HUES6 (cell line): ENCODE measurements around the gene SGMS1.

ENCODE experiments used
- H3K27ac ChIP-seq: 2 replicates; pipeline ENCODE4 v1.7.0; 2013; ENCODE audit warnings: low read depth, mild to moderate bottlenecking, low read length, inconsistent platforms
- H3K27me3 ChIP-seq: 2 replicates; pipeline ENCODE4 v1.6.1; 2013; ENCODE audit warnings: low read length; ENCODE audit not compliant: control insufficient read depth, insufficient read depth
- H3K36me3 ChIP-seq: 2 replicates; pipeline ENCODE4 v1.6.1; 2013; ENCODE audit warnings: low read length; ENCODE audit not compliant: control insufficient read depth, insufficient read depth
- H3K4me1 ChIP-seq: 2 replicates; pipeline ENCODE4 v1.6.1; 2013; ENCODE audit warnings: low read length; ENCODE audit not compliant: control insufficient read depth, insufficient read depth
- H3K4me3 ChIP-seq: 2 replicates; pipeline ENCODE4 v1.5.1; 2013; ENCODE audit warnings: low read depth, low read length
- H3K9ac ChIP-seq: one replicate; pipeline ENCODE4 v1.6.1; 2013; ENCODE audit warnings: mild to moderate bottlenecking, low read length
- H3K9me3 ChIP-seq: 2 replicates; pipeline ENCODE4 v1.6.1; 2013; ENCODE audit warnings: low read depth, low read length; ENCODE audit not compliant: control insufficient read depth, insufficient read depth

Gene SGMS1

DNA sequence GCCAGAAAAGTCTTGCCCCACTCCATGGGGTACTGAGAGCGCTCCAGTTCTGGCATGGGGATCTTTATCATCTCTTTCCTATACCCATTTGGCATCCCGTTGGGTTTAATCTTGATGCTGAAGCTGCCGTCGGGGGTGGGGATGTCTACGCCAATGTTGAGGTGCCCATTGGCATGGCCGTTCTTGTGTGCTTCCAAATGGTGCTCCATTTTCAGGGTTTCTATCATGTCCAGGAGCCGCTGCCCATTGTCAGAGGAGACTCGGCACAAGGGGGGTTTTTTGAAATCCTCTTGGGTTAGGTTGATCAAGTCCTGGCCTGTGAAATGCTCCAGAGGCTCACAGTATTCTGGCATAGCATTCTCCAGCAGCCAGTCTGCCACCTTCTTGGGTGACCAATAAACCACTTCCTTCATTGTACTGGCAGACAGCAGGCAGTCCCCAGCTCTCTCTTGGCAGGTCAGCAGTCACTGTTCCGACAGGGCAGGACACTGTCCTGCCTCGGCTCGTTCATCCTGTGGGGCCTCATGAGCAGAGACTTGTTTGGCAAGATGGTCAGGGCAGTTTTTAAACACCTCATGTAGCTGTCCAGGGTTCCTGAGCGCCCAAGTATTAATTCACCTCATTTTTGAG is 279.9 kb downstream of the SGMS1 start:
- no peak overlapping the region for H3K4me3 ChIP-seq
- H3K36me3 ChIP-seq = peaks cover 4% of the 10 kb centered on the region; the same call in 1 of the 2 replicates
- H3K27me3 ChIP-seq = no peaks in the 10 kb centered on the region
- H3K27ac ChIP-seq = no peak overlapping the region
- H3K9ac ChIP-seq = no peak overlapping the region
- no peaks in the 10 kb centered on the region for H3K4me1 ChIP-seq
- 0 out of 2 replicates have a peak, but pooled peaks cover 1% of the 10 kb centered on the region for H3K9me3 ChIP-seq

DNA sequence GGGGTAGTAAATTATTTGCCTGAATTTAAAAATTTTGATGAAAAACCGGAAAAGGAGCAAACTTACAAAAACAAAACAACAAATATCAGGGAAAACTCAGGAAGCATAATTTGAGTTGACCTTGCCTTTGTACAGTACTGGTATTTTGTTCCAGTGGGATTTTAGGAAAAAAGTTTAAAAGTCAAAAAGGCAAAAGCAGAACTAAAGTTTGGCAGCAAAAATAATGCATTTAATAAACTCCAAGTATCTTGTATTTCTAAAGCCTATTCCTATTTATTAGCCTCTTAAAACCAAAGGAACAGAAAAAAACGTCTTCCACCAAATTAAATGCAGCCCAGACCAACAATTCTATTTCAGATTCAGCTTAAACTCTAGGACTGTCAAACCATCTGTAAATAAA is 281.8 kb downstream of the SGMS1 start:
- Histone ChIP-seq H3K27me3 (no peaks in the 10 kb centered on the region), H3K36me3 (peaks cover 4% of the 10 kb centered on the region; the same call in 1 of the 2 replicates), H3K4me1 (no peaks in the 10 kb centered on the region), H3K27ac (no peak overlapping the region), H3K9me3 (no peaks in the 10 kb centered on the region), H3K4me3 (no peak overlapping the region), H3K9ac (no peak overlapping the region)

DNA sequence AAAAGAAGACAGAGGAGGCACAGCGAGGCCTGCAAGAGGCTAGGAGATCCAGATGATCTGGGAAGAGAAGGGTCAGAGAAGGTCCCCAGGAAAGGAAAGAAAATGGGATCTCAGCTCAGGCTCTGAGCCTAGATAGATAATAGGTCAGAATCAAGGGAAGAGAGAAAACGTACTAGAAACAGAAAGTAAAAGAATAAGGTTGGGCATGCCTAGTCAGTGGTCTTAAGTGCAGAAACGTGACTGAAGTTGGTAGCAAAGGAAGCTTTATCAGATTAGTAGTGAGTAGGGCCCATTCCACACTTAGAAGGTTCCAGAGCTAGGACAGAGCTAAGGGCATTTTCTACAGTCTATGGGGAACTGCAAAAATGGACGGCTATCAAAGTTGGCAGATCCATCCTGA is 287.6 kb downstream of the SGMS1 start:
- Histone ChIP-seq H3K27me3 (no peaks in the 10 kb centered on the region), H3K4me1 (no peaks in the 10 kb centered on the region), H3K36me3 (no peaks in the 10 kb centered on the region), H3K27ac (no peak overlapping the region), H3K9ac (no peak overlapping the region), H3K4me3 (no peak overlapping the region), H3K9me3 (no peaks in the 10 kb centered on the region)

DNA sequence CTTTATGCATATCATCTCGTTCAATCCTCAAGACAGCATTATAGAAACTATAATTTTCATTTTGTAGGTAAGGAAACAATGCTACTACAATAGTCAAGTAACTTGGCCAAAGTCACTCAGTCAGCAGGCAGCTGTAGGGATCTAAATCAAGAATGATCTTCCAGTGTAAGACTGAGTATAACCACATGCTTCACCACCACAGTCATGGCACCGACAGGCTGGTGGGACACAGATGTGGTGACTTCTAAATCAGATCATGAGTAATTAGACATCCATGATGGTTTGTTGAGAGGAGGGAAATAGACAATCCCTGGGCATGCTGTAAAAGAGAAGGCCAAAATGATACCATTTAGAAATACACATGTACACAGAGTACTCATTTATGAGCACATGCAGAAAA is 288.4 kb downstream of the SGMS1 start:
- Histone ChIP-seq H3K27me3 (no peaks in the 10 kb centered on the region), H3K9ac (no peak overlapping the region), H3K9me3 (no peaks in the 10 kb centered on the region), H3K27ac (no peak overlapping the region), H3K4me3 (no peak overlapping the region), H3K36me3 (no peaks in the 10 kb centered on the region), H3K4me1 (no peaks in the 10 kb centered on the region)

DNA sequence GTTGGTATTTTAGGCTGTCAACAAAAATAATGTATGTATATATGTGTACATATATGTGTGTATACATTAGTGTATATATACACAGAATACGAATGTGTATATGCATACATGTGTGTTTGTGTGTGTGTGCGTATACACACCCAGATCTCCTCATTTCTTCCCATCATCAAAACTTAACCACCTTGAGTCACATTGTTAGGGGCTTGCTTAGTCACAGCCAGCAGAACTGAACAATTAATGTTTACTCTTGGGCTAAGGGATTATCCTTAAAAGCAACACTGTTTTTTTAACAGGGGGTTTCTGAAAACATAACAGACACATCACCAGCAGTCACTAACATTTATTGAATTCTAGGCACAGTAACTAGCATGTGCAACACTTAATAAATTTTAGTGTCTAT is 289.5 kb downstream of the SGMS1 start:
- H3K4me3 ChIP-seq = no peak overlapping the region
- H3K9me3 ChIP-seq = no peaks in the 10 kb centered on the region
- H3K27ac ChIP-seq = no peak overlapping the region
- no peak overlapping the region for H3K9ac ChIP-seq
- no peaks in the 10 kb centered on the region for H3K4me1 ChIP-seq
- no peaks in the 10 kb centered on the region for H3K27me3 ChIP-seq
- H3K36me3 ChIP-seq = no peaks in the 10 kb centered on the region

DNA sequence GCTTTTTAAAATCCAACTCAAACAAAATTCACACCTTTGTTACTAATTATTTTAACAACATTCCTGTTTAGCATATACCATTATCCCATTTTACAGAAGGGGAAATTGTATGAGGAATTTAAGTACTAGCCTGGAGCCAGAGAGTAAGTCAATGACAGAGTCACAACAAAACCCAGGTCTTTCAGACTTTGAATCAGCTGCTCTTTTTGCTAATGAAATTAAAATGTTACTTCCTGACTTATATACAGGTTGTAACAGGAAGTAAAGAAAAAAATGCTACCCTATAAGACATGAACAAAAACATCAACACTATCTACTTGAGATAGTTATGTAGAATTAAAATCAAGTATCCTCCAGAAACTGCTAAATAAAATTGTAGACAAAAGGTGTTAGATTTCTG is 289.9 kb downstream of the SGMS1 start:
- no peak overlapping the region for H3K9ac ChIP-seq
- no peaks in the 10 kb centered on the region for H3K27me3 ChIP-seq
- no peaks in the 10 kb centered on the region for H3K4me1 ChIP-seq

DNA sequence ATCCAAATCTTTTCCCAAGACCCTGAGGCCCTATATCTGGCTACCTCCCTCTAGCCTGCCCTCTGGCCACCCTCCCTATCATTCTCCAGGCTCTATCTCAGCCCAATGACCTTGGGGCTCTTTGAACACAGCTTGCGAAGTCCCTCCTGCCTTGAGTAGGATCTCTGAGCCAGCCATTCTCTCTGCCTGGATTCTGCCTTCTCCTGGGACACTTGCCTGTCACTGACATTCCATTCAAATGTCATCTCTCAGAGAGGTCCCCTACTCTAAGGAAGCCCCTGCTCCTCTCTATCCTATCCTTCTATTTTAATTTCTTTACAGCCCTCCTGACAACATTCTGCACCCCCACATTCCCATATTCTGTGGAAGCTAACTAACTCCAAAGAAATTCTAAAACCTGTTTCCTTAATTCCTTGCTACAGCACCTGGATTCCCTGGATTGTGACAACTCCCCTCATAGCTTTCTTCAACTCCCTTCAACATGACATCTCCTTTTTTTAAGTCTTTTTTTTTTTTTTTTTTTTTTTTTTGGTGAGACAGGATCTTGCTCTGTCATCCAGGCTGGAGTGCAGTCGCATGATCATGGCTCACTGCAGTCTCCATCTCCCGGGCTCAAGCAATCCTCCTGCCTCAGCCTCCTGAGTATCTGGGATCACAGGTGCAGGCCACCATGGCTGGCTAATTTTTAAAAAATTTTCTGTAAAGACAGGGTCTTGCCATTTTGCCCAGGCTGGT is 291.5 kb downstream of the SGMS1 start:
- Histone ChIP-seq H3K36me3 (no peaks in the 10 kb centered on the region), H3K9me3 (no peaks in the 10 kb centered on the region), H3K4me3 (no peak overlapping the region), H3K9ac (no peak overlapping the region), H3K27ac (no peak overlapping the region), H3K27me3 (no peaks in the 10 kb centered on the region), H3K4me1 (no peaks in the 10 kb centered on the region)

More for the DNA sequence above, 289.9 kb downstream of the SGMS1 start:
- Histone ChIP-seq H3K27ac (no peak overlapping the region), H3K4me3 (no peak overlapping the region), H3K9me3 (no peaks in the 10 kb centered on the region), H3K36me3 (no peaks in the 10 kb centered on the region)

DNA sequence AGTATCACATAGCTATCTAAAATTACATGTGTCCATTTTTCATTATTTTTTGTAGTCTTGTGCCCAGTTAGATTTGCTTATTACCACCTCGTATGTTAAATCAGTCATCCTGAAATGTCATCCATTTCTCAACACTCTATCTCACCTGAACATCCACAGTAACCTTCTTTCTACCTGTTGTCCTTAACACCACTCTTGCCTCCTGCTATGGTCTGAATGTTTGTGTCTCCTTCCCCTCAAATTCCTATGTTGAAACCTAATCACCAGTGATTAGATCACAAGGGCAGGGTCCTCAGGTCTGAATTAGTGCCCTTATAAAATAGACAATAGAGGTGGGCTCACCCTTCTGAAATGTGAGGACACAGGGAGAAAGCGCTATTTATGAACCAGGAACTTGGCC is 292.3 kb downstream of the SGMS1 start:
- Histone ChIP-seq H3K9me3 (no peaks in the 10 kb centered on the region), H3K27ac (no peak overlapping the region), H3K4me1 (peaks cover 5% of the 10 kb centered on the region), H3K9ac (no peak overlapping the region), H3K27me3 (no peaks in the 10 kb centered on the region), H3K36me3 (no peaks in the 10 kb centered on the region), H3K4me3 (no peak overlapping the region)

DNA sequence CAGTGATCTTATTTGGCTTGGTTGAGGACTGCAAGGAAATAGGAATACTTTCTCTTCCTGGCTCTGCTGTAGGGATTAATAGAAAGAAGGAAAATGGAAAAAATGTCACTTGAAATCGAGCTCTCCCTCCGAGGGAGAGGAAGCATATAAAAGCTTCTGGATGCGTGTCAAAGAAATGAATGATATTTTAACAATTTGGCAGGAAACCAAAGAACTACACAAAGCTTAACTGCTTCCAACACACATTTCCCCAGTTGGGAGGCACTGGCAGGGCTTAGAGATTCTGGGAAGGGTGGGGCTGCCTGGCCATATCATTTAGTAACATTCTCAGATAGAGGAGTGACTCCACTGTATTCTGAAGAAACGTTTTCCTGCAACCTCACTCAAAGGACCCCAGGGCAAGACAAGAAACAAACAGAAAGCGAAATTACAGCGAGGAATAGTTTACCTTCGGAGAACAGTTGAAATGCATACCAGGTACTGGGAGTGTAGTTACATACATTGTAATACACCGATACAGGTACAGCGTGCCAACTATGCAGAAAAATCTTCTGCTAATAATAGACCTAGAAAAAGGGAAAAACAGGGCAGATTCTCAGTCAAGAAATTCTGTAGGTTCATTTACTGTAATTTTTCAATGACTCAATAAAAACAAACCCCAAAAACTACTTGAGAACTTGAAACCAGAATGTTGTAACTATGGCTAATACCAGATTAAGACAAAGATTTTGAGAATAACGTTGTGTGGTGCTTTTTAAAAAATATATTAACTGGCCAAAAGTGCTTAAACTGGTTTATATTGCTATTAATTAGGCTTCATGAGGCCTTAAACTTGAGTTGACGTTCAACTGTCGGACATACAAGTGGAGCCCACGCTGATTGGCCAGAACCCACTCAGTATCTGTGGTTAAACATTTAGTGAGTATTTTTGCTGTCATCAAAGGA is 296.7 kb downstream of the SGMS1 start:
- H3K9ac ChIP-seq = no peak overlapping the region
- no peaks in the 10 kb centered on the region for H3K9me3 ChIP-seq
- H3K4me3 ChIP-seq = no peak overlapping the region
- peaks cover 23% of the 10 kb centered on the region for H3K4me1 ChIP-seq
- no peaks in the 10 kb centered on the region for H3K36me3 ChIP-seq
- H3K27me3 ChIP-seq = no peaks in the 10 kb centered on the region
- H3K27ac ChIP-seq = no peak overlapping the region

DNA sequence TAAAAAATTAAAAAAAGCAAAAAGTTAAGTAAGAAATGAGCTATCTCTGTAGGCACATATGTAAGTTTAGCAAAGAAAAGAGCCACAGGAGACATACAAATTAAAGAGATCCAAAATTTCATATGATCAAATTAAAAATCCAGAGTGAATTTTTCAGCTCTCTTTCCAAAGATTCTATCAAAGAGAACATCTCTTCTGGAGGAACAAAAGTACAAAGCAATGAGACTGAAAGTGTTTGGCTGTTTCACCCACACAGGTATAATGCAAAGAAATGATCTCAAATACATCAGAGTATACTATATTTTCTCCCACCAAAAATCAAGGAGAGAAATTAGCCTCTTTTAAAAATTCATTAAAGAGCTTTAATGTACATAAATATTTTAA is 297.6 kb downstream of the SGMS1 start:
- no peak overlapping the region for H3K4me3 ChIP-seq
- no peak overlapping the region for H3K27ac ChIP-seq
- no peak overlapping the region for H3K9ac ChIP-seq
- H3K27me3 ChIP-seq = no peaks in the 10 kb centered on the region
- H3K36me3 ChIP-seq = no peaks in the 10 kb centered on the region
- H3K9me3 ChIP-seq = no peaks in the 10 kb centered on the region
- H3K4me1 ChIP-seq = peaks cover 23% of the 10 kb centered on the region
